Parathyroid adenoma (tissue), 2 donors: ENCODE measurements around the gene HAGHL.

Source experiments
- H2AFZ ChIP-seq: fragments of 300-600 bp; sonication (generic); one replicate; pipeline ENCODE4 v1.7.0; 2017; ENCODE audit warnings: antibody characterized with exemption, mild to moderate bottlenecking
- H3K27ac ChIP-seq: fragments of 300-600 bp; sonication (generic); one replicate; pipeline ENCODE4 v1.7.0; 2017
- H3K27me3 ChIP-seq: fragments of 300-600 bp; sonication (generic); one replicate; pipeline ENCODE4 v1.7.0; 2017; ENCODE audit warnings: low read length; ENCODE audit not compliant: control insufficient read depth, insufficient read depth
- H3K36me3 ChIP-seq: fragments of 300-600 bp; sonication (generic); one replicate; pipeline ENCODE4 v1.7.0; 2017; ENCODE audit warnings: low read length; ENCODE audit not compliant: control insufficient read depth, insufficient read depth
- H3K4me1 ChIP-seq: fragments of 300-600 bp; sonication (generic); one replicate; pipeline ENCODE4 v1.7.0; 2017; ENCODE audit warnings: control low read depth
- H3K4me2 ChIP-seq: fragments of 300-600 bp; sonication (generic); one replicate; pipeline ENCODE4 v1.7.0; 2017; ENCODE audit warnings: low read length
- H3K4me3 ChIP-seq: fragments of 300-600 bp; sonication (generic); one replicate; pipeline ENCODE4 v1.7.0; 2017; ENCODE audit warnings: low read depth, low read length
- H3K79me2 ChIP-seq: fragments of 300-600 bp; sonication (generic); one replicate; pipeline ENCODE4 v1.7.0; 2017; ENCODE audit warnings: control low read depth
- H3K9ac ChIP-seq: fragments of 300-600 bp; sonication (generic); one replicate; pipeline ENCODE4 v1.7.0; 2017; ENCODE audit warnings: mild to moderate bottlenecking
- H3K9me3 ChIP-seq: fragments of 300-600 bp; sonication (generic); one replicate; pipeline ENCODE4 v1.7.0; 2017; ENCODE audit warnings: low read length; ENCODE audit not compliant: control insufficient read depth
- TF ChIP-seq, protein P1 (sequence below): fragments of 300-600 bp; sonication (generic); IDR thresholded peaks from one replicate; pipeline ENCODE4 v1.7.0; 2017; ENCODE audit warnings: antibody characterized with exemption, mild to moderate bottlenecking
- donor health status: primary hyperparathyroidism.

The HAGHL gene

DNA sequence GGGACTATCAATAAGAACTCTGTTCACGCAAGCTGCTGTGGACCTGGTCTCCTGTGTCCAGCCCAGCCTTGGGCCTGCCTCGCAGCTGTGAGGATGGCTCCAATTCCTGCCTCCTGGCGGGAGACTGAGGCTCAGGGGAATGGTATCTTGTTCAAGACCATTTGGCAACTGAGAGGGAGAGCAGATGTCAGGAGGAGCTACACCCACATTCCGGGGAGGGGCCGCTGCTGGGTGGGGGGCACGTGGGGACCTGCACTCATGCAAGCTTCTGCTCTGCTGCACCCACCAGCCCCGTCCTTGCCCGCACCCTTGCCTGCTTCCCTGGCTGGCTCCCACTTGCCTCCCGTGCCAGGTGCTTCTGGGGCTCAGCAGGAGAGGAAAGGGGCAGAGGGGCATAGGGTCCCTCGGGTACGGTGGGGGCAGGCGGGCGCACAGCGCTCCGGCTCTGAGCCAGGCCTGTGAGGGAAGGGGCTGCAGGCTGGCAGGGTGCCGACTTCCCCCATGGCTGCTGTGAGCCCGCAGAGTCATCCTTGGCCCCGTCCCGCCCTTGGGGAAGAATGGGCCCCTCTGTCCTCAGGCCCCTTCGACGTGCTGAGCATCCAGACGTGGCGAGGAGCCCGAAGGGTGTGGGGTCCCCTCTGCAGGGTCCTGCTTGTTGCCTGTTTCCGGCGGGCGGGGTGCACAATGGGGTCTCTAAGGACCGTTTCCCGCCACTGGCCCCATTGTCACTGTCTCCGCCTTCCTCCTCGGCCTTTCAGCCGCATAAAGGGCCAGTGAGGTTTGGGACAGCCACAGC, 9.3 kb upstream of the HAGHL start:
- Histone ChIP-seq H3K9me3 (no peaks in the 10 kb centered on the region), H3K36me3 (no peaks in the 10 kb centered on the region), H3K4me2 (no peak overlapping the region), H3K79me2 (peaks cover 2% of the 10 kb centered on the region), H3K4me3 (no peak overlapping the region), H2AFZ (no peak overlapping the region), H3K27ac (no peak overlapping the region), H3K9ac (no peak overlapping the region), H3K27me3 (no peaks in the 10 kb centered on the region), H3K4me1 (peaks cover 17% of the 10 kb centered on the region)
- TF ChIP-seq, protein P1, sequence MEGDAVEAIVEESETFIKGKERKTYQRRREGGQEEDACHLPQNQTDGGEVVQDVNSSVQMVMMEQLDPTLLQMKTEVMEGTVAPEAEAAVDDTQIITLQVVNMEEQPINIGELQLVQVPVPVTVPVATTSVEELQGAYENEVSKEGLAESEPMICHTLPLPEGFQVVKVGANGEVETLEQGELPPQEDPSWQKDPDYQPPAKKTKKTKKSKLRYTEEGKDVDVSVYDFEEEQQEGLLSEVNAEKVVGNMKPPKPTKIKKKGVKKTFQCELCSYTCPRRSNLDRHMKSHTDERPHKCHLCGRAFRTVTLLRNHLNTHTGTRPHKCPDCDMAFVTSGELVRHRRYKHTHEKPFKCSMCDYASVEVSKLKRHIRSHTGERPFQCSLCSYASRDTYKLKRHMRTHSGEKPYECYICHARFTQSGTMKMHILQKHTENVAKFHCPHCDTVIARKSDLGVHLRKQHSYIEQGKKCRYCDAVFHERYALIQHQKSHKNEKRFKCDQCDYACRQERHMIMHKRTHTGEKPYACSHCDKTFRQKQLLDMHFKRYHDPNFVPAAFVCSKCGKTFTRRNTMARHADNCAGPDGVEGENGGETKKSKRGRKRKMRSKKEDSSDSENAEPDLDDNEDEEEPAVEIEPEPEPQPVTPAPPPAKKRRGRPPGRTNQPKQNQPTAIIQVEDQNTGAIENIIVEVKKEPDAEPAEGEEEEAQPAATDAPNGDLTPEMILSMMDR = no peak

GRCh38 chr16:718389-718788, 8.5 kb upstream of the HAGHL start:
- no peak overlapping the region for H3K9ac ChIP-seq
- H3K27me3 ChIP-seq = no peaks in the 10 kb centered on the region
- H2AFZ ChIP-seq = no peak overlapping the region
- no peaks in the 10 kb centered on the region for H3K36me3 ChIP-seq
- no peak overlapping the region for H3K27ac ChIP-seq
- no peak overlapping the region for H3K4me2 ChIP-seq
- H3K4me1 ChIP-seq = peaks cover 17% of the 10 kb centered on the region
- H3K4me3 ChIP-seq = no peak overlapping the region
- TF ChIP-seq, protein P1 = no peak
- peaks cover 2% of the 10 kb centered on the region for H3K79me2 ChIP-seq
- no peaks in the 10 kb centered on the region for H3K9me3 ChIP-seq

DNA sequence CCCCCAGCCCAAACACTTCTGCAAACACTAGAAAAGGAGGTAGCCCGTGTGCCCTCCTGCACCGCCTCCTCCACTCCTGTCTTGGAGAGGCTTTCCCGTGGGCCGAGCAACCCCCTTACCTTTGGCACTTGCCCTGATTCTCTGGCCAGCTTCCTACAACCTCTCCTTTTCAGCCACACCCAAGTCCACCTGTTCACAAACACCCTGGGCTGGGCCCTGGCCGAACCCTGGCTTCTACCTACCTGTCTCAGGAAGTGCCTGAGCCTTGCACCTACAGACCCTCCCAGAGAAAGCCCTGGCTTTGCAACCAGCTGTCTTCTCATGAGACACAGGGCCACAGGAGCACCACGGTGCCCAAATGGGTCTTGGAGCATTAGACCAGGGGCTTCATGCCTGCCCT, 8.0 kb upstream of the HAGHL start:
- H3K27me3 ChIP-seq = no peaks in the 10 kb centered on the region
- H3K36me3 ChIP-seq = no peaks in the 10 kb centered on the region
- H3K9me3 ChIP-seq = no peaks in the 10 kb centered on the region
- no peak overlapping the region for H3K4me3 ChIP-seq
- TF ChIP-seq, protein P1 = no peak
- H3K79me2 ChIP-seq = peaks cover 2% of the 10 kb centered on the region
- H3K27ac ChIP-seq = peak overlapping the region; percentile 12
- H3K9ac ChIP-seq = no peak overlapping the region
- peaks cover 17% of the 10 kb centered on the region for H3K4me1 ChIP-seq
- no peak overlapping the region for H2AFZ ChIP-seq
- no peak overlapping the region for H3K4me2 ChIP-seq

DNA sequence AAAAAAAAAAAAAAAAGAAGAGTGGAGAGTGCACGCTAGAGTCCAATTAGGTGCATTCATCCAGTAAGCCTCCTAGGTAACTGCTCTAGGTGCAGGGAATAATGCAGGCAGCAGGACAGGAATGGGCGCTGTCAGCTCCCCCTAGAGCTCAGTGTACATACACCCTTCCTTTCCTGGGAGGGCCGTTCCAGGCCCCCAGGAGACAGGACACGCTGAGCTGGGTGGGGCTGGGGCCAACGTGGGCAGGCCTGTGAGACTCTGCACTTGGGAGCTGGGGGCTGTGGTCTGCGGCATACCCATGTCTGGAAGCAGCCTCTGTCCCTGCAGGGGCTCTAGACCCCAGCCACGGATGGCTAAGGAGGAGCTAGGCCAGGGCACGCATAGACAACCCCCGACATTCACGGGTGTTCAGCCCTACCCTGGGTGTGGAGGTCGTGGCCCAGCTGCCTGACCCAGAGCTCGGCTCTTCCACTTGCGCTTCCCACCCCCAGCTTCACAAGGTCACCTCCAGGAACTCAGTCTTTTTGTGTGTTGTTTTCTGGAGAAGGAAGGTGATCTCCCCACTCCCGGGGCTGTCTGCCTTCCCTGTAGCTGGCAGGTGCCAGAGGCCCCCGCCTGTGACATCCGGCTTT, 7.0 kb upstream of the HAGHL start:
- Histone ChIP-seq H3K4me2 (peak overlapping the region; percentile 97), H2AFZ (peak overlapping the region; percentile 97), H3K4me1 (peaks cover 17% of the 10 kb centered on the region), H3K36me3 (no peaks in the 10 kb centered on the region), H3K4me3 (peak overlapping the region; percentile 73), H3K9me3 (no peaks in the 10 kb centered on the region), H3K9ac (no peak overlapping the region), H3K79me2 (peaks cover 2% of the 10 kb centered on the region), H3K27ac (peak overlapping the region; percentile 94), H3K27me3 (no peaks in the 10 kb centered on the region)
- TF ChIP-seq, protein P1 = no peak
